ENCODE measurements around the gene MARVELD2.
A peak's percentile ranks its signal among the peaks of the same experiment; 100 is the strongest.

MARVELD2 gene

GRCh38 chr5:69492923-69493395 lies 78.0 kb downstream of the MARVELD2 start:
- DNase-seq (ENCODE audit: low spot score), result peak; percentile 23

DNA sequence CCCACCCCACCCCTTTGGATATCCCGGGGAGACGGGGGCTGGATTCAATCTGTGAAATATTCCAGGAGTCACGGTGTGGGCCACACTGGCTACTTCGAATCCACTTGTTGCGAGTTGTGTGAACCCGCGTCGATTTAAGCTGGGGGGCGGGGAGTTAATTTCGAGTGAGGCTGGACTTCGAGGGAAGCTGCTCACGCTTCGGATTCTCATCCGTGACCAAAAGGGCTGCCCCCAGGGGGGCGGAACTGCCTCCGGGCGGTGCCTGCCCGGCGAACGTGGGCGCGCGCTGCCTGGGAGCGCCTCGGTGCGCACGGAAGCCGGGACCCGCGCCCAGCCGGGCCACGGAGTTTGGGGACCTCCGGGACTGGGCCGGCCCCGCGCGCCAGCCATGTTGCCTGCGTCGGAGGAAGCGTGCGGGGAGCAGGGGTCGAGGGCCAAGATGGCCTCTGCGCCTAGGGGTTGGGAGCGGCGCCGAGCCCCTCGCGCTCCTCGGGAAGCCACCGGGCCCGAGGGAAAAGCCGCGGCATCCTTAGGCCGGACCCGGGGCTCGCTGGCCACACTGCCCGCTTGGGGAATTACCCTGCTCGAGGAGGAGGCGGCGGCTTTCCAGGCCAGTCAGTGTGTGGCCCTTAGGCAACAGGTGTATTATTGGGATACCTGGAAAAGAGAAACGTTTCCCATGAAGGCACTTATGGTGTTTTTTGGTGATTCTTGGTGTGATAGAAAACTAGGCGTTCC lies 78.6 kb downstream of the MARVELD2 start:
- DNase-seq (ENCODE audit: low spot score), result peak; percentile 51
